ENCODE results near the gene ADAMTSL3. TPM values are rescaled to one million over a fixed set of nuclear protein-coding genes. Genes with fewer than 3 reads are reported as not detected.

ADAMTSL3 gene
- 1 to 10 TPM; 4.9 to 8.8 (median 6.8) TPM for total RNA-seq

- H3K9me3 ChIP-seq: no peaks in the 10 kb centered on the region
- peak within 1 kb of the TSS; percentile 38 to 64 (median 48) for H3K4me3 ChIP-seq
- intact Hi-C loops (cut with DNase I; ENCODE audit: low total_unique reads) (loop anchor here (2.0 to 10.0 kb wide), 3 partner anchors 39 to 201 kb away; no protein-coding TSS in a partner anchor), in situ Hi-C loops (cut with MboI; ENCODE audit: low pct_ligation_motif_present in 1 of 4, low pct_unique_long_range_greater_than_20kb in 1 of 4, low sequenced_read_pairs in 3 of 4) (no loop called here)
- 4% methylated on average over 32 of the region's 105 CpGs; no CpG with 5 or more reads in 1 of the 2 donors for WGBS, 2 donors (ENCODE audit: low coverage in 1 of 2)
- peaks cover 32% of the 10 kb centered on the region for H3K27me3 ChIP-seq
- DNase-seq: peak; percentile 66
- TF ChIP-seq POLR2AphosphoS5 (IDR thresholded peaks at IDR 0.05) (peak in 1 of 3 donors; percentile 49), EP300 (IDR thresholded peaks at IDR 0.05; ENCODE audit: low read depth) (no peak), POLR2A (IDR thresholded peaks at IDR 0.05) (no peak)
- H3K27ac ChIP-seq: peak within 1 kb of the TSS; percentile 51 to 90 (median 78)
- H3K36me3 ChIP-seq: no peaks in the 10 kb centered on the region
- peaks cover 0 to 9% (median 0%) of the 10 kb centered on the region in 4 donors for H3K4me1 ChIP-seq
Measured at GRCh38 chr15:83653639-83654378, at the start of gene ADAMTSL3. Gene ADAMTSL3, plus strand, starts transcription at chr15:83654123. Its CDS starts 1,639 bp downstream, at chr15:83655762.

GRCh38 chr15:83604549-83604948 is 49.4 kb upstream of the ADAMTSL3 start:
- in situ Hi-C loops (cut with MboI; ENCODE audit: low pct_ligation_motif_present in 1 of 4, low pct_unique_long_range_greater_than_20kb in 1 of 4, low sequenced_read_pairs in 3 of 4) (no loop called here), intact Hi-C loops (cut with DNase I; ENCODE audit: low total_unique reads) (no loop called here)
- Histone ChIP-seq H3K4me1 (peaks cover 0 to 7% (median 0%) of the 10 kb centered on the region in 4 donors), H3K9me3 (no peaks in the 10 kb centered on the region), H3K27me3 (no peaks in the 10 kb centered on the region), H3K36me3 (no peaks in the 10 kb centered on the region), H3K27ac (no peak overlapping the region), H3K4me3 (no peak overlapping the region)
- DNase-seq: no peak
- TF ChIP-seq EP300 (IDR thresholded peaks at IDR 0.05; ENCODE audit: low read depth) (no peak), POLR2AphosphoS5 (IDR thresholded peaks at IDR 0.05) (no peak)
- WGBS, 2 donors (ENCODE audit: low coverage in 1 of 2): 70 to 72% methylated on average over 1 of the region's 1 CpG

GRCh38 chr15:83605111-83605945 is 48.6 kb upstream of the ADAMTSL3 start:
- peak; percentile 10 for DNase-seq
- peaks cover 0 to 7% (median 0%) of the 10 kb centered on the region in 4 donors for H3K4me1 ChIP-seq
- intact Hi-C loops (cut with DNase I; ENCODE audit: low total_unique reads): no loop called here
- peak overlapping the region in 2 of 4 donors; percentile 28 to 38 for H3K27ac ChIP-seq
- in situ Hi-C loops (cut with MboI; ENCODE audit: low pct_ligation_motif_present in 1 of 4, low pct_unique_long_range_greater_than_20kb in 1 of 4, low sequenced_read_pairs in 3 of 4): no loop called here
- 44 to 51% methylated on average over 4 to 7 of the region's 7 CpGs for WGBS, 2 donors (ENCODE audit: low coverage in 1 of 2)
- H3K4me3 ChIP-seq: no peak overlapping the region
- H3K36me3 ChIP-seq: no peaks in the 10 kb centered on the region
- H3K9me3 ChIP-seq: no peaks in the 10 kb centered on the region
- TF ChIP-seq CTCF (IDR thresholded peaks at IDR 0.05): no peak
- TF ChIP-seq POLR2A (IDR thresholded peaks at IDR 0.05): no peak
- TF ChIP-seq POLR2AphosphoS5 (IDR thresholded peaks at IDR 0.05): no peak
- TF ChIP-seq EP300 (IDR thresholded peaks at IDR 0.05; ENCODE audit: low read depth): no peak
- H3K27me3 ChIP-seq: no peaks in the 10 kb centered on the region

GRCh38 chr15:83610132-83610531 is 43.8 kb upstream of the ADAMTSL3 start:
- no peaks in the 10 kb centered on the region for H3K36me3 ChIP-seq
- 55 to 67% methylated on average over 1 to 3 of the region's 3 CpGs for WGBS, 2 donors (ENCODE audit: low coverage in 1 of 2)
- no peak for DNase-seq
- no peaks in the 10 kb centered on the region for H3K27me3 ChIP-seq
- H3K27ac ChIP-seq: no peak overlapping the region
- H3K4me3 ChIP-seq: no peak overlapping the region
- peaks cover 0 to 5% (median 0%) of the 10 kb centered on the region in 4 donors for H3K4me1 ChIP-seq
- in situ Hi-C loops (cut with MboI; ENCODE audit: low pct_ligation_motif_present in 1 of 4, low pct_unique_long_range_greater_than_20kb in 1 of 4, low sequenced_read_pairs in 3 of 4): no loop called here
- intact Hi-C loops (cut with DNase I; ENCODE audit: low total_unique reads): no loop called here
- H3K9me3 ChIP-seq: no peaks in the 10 kb centered on the region
- TF ChIP-seq EP300 (IDR thresholded peaks at IDR 0.05; ENCODE audit: low read depth) (no peak), CTCF (IDR thresholded peaks at IDR 0.05) (no peak), POLR2AphosphoS5 (IDR thresholded peaks at IDR 0.05) (no peak), POLR2A (IDR thresholded peaks at IDR 0.05) (no peak)

Measured in transverse colon (tissue), 4 donors.